ENCODE data around the gene FAM149A. TPM values are rescaled to one million over a fixed set of nuclear protein-coding genes. Genes with fewer than 3 reads are reported as not detected.

The FAM149A gene
- total and polyA plus RNA-seq, 2 donors (not counting 1 experiment from before 2014, with no cell fraction given): 5.6 to 9.4 TPM

DNA sequence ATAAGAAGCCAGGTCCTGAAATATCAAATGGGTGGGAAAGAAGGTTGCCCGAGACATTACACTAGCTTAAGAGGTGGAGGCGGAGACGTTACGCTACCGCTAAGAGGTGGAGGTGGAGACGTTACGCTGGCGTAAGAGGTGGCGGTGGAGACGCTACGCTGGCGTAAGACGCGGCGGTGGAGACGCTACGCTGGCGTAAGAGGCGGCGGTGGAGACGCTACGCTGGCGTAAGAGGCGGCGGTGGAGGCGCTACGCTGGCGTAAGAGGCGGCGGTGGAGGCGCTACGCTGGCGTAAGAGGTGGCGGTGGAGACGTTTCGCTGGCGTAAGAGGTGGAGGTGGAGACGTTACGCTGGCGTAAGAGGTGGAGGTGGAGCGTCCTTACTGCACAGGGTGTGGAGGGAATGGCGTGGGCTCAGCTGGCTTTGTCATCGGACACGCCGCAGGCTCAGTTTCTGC is 99.6 kb downstream of the FAM149A start:
- H3K4me1 ChIP-seq (ENCODE audit: control insufficient read depth, extremely low read depth, insufficient read depth, low read length): peaks cover 4% of the 10 kb centered on the region
- no peaks in the 10 kb centered on the region for H3K79me2 ChIP-seq (ENCODE audit: control insufficient read depth, insufficient read depth, low read length)
- H3K4me3 ChIP-seq (replicated peaks in 1 of 4; ENCODE audit: control extremely low read depth in 1 of 4, insufficient read depth in 1 of 4, low read depth in 3 of 4, low read length in 4 of 4): peak overlapping the region; percentile 8 to 73 (median 47)
- H3K9me3 ChIP-seq (ENCODE audit: control insufficient read depth, insufficient read depth, low read depth, low read length): no peaks in the 10 kb centered on the region
- DNase-seq (ENCODE audit: low read depth in 2 of 2): peak; percentile 32 to 81
- peak overlapping the region; percentile 39 for H3K27ac ChIP-seq (ENCODE audit: insufficient read depth, low read length)
- H3K27me3 ChIP-seq (ENCODE audit: control insufficient read depth, insufficient read depth, low read length): no peaks in the 10 kb centered on the region
- peak overlapping the region; percentile 21 for H3K9ac ChIP-seq (ENCODE audit: insufficient read depth, low read length)
- peak overlapping the region; percentile 69 for H3K4me2 ChIP-seq (ENCODE audit: extremely low read depth, insufficient read depth, low read length)
- H2AFZ ChIP-seq (ENCODE audit: low read length): peak overlapping the region; percentile 77
- H3K36me3 ChIP-seq (ENCODE audit: control insufficient read depth, insufficient read depth, low read length): no peaks in the 10 kb centered on the region
- TF ChIP-seq CTCF (conservative IDR thresholded peaks at IDR 0.05 in 1 of 2, IDR thresholded peaks at IDR 0.05 in 1 of 2; ENCODE audit: low read depth in 1 of 2, low read length in 2 of 2): no peak
- TF ChIP-seq EZH2 (IDR thresholded peaks at IDR 0.05; ENCODE audit: low read length, missing control alignments): no peak
- H4K20me1 ChIP-seq (ENCODE audit: control insufficient read depth, extremely low read depth, insufficient read depth, low read length): no peaks in the 10 kb centered on the region

GRCh38 chr4:186204686-186205085 is 100.2 kb downstream of the FAM149A start:
- Histone ChIP-seq H3K27me3 (ENCODE audit: control insufficient read depth, insufficient read depth, low read length) (no peaks in the 10 kb centered on the region), H3K27ac (ENCODE audit: insufficient read depth, low read length) (peak overlapping the region; percentile 39), H3K4me2 (ENCODE audit: extremely low read depth, insufficient read depth, low read length) (peak overlapping the region; percentile 69), H3K9ac (ENCODE audit: insufficient read depth, low read length) (no peak overlapping the region), H3K36me3 (ENCODE audit: control insufficient read depth, insufficient read depth, low read length) (no peaks in the 10 kb centered on the region), H2AFZ (ENCODE audit: low read length) (peak overlapping the region; percentile 76), H3K4me1 (ENCODE audit: control insufficient read depth, extremely low read depth, insufficient read depth, low read length) (peaks cover 4% of the 10 kb centered on the region), H3K79me2 (ENCODE audit: control insufficient read depth, insufficient read depth, low read length) (no peaks in the 10 kb centered on the region), H4K20me1 (ENCODE audit: control insufficient read depth, extremely low read depth, insufficient read depth, low read length) (no peaks in the 10 kb centered on the region), H3K4me3 (replicated peaks in 1 of 4; ENCODE audit: control extremely low read depth in 1 of 4, insufficient read depth in 1 of 4, low read depth in 3 of 4, low read length in 4 of 4) (peak overlapping the region; percentile 8 to 73 (median 47)), H3K9me3 (ENCODE audit: control insufficient read depth, insufficient read depth, low read depth, low read length) (no peaks in the 10 kb centered on the region)
- TF ChIP-seq CTCF (conservative IDR thresholded peaks at IDR 0.05 in 1 of 2, IDR thresholded peaks at IDR 0.05 in 1 of 2; ENCODE audit: low read depth in 1 of 2, low read length in 2 of 2): no peak
- TF ChIP-seq EZH2 (IDR thresholded peaks at IDR 0.05; ENCODE audit: low read length, missing control alignments): no peak
- no peak for DNase-seq (ENCODE audit: low read depth in 2 of 2)

- no peaks in the 10 kb centered on the region for H3K79me2 ChIP-seq (ENCODE audit: control insufficient read depth, insufficient read depth, low read length)
- H3K9ac ChIP-seq (ENCODE audit: insufficient read depth, low read length): no peak overlapping the region
- no peaks in the 10 kb centered on the region for H4K20me1 ChIP-seq (ENCODE audit: control insufficient read depth, extremely low read depth, insufficient read depth, low read length)
- H3K27ac ChIP-seq (ENCODE audit: insufficient read depth, low read length): no peak overlapping the region
- no peak for DNase-seq (ENCODE audit: low read depth in 2 of 2)
- no peak overlapping the region for H3K4me2 ChIP-seq (ENCODE audit: extremely low read depth, insufficient read depth, low read length)
- H3K9me3 ChIP-seq (ENCODE audit: control insufficient read depth, insufficient read depth, low read depth, low read length): no peaks in the 10 kb centered on the region
- peaks cover 4% of the 10 kb centered on the region for H3K4me1 ChIP-seq (ENCODE audit: control insufficient read depth, extremely low read depth, insufficient read depth, low read length)
- H2AFZ ChIP-seq (ENCODE audit: low read length): no peak overlapping the region
- no peaks in the 10 kb centered on the region for H3K36me3 ChIP-seq (ENCODE audit: control insufficient read depth, insufficient read depth, low read length)
- no peaks in the 10 kb centered on the region for H3K27me3 ChIP-seq (ENCODE audit: control insufficient read depth, insufficient read depth, low read length)
- TF ChIP-seq EZH2 (IDR thresholded peaks at IDR 0.05; ENCODE audit: low read length, missing control alignments) (no peak), CTCF (conservative IDR thresholded peaks at IDR 0.05 in 1 of 2, IDR thresholded peaks at IDR 0.05 in 1 of 2; ENCODE audit: low read depth in 1 of 2, low read length in 2 of 2) (no peak)
- peak overlapping the region in 2 of 4 experiments; percentile 58 to 73 for H3K4me3 ChIP-seq (replicated peaks in 1 of 4; ENCODE audit: control extremely low read depth in 1 of 4, insufficient read depth in 1 of 4, low read depth in 3 of 4, low read length in 4 of 4)
These were observed 100.7 kb downstream of the FAM149A start for GRCh38 chr4:186205156-186205555.
